Measurements from ENCODE around the gene TSHZ3. TPM values are rescaled to one million over a fixed set of nuclear protein-coding genes. Genes with fewer than 3 reads are reported as not detected.

Gene TSHZ3
- total and polyA plus RNA-seq, 2 of the 8 experiments (the other 6 are each of a cell fraction or from before 2014, with no cell fraction given) = 3.1 to 12.3 TPM

DNA sequence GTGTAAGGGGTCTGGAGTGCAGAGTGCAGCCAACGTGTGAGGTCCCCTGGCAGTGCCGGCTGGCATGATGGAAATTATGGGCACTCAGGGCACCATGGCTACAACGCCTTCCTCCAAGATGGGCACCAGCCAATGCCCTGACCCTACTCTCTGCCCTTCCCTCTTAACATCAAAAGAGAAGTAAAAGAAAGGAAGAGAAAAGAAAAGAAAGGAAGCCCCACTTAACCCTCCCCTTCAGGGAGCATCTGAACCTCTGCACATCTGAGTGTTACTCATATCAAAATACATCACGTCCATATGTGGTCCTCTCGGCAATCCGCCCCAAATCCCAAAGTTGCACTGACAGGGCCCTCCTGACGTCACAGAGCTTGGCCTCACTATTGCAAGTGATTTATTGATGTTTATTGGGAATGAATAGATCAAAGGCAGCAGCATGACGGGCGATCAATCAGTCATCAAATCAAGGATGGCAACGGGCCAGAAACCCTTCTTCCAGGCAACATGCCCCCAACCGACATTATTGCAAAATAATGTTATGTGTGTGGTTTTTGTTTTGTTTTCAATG, 1.3 kb downstream of the TSHZ3 start:
- peaks cover 0 to 8% of the 10 kb centered on the region in 2 experiments for H4K20me1 ChIP-seq (replicated peaks in 1 of 2; ENCODE audit: control insufficient read depth in 1 of 2, insufficient read depth in 2 of 2, low read length in 2 of 2)
- H4K8ac ChIP-seq (ENCODE audit: extremely low read depth, insufficient read depth, low read length) = no peak overlapping the region
- FAIRE-seq = no peak
- H4K5ac ChIP-seq (ENCODE audit: insufficient read length, low read depth, low read length) = no peak overlapping the region
- H3K14ac ChIP-seq (ENCODE audit: insufficient read length) = no peak overlapping the region
- no peak overlapping the region for H2BK15ac ChIP-seq (ENCODE audit: low read length)
- H3K4ac ChIP-seq (replicated peaks; ENCODE audit: insufficient read length, low read depth, low read length) = no peak overlapping the region
- H3K79me1 ChIP-seq (ENCODE audit: low read depth, low read length) = 0 out of 2 replicates have a peak, but pooled peaks cover under 1% of the 10 kb centered on the region
- H3K18ac ChIP-seq (ENCODE audit: extremely low read depth, low read length) = no peak overlapping the region; the same call in 1 of the 2 replicates
- H3K36me3 ChIP-seq (ENCODE audit: control insufficient read depth in 2 of 4, insufficient read depth in 4 of 4, low read length in 3 of 4) = no peaks in the 10 kb centered on the region
- DNase-seq (ENCODE audit: low read depth in 1 of 2, low spot score in 2 of 2) = no peak
- WGBS, 2 experiments (ENCODE audit: extremely low coverage in 1 of 2, insufficient coverage in 1 of 2, insufficient read length in 1 of 2, insufficient replicate concordance in 2 of 2, low coverage in 1 of 2, low lambda C conversion rate in 2 of 2, missing lambda C conversion rate in 1 of 2) = 27% methylated on average over 11 of the region's 11 CpGs; no CpG with 5 or more reads in 1 of the 2 experiments
- H3K9me3 ChIP-seq (ENCODE audit: insufficient read depth in 2 of 2, low read depth in 1 of 2, low read length in 1 of 2) = no peaks in the 10 kb centered on the region
- H4K91ac ChIP-seq (replicated peaks; ENCODE audit: insufficient read length, low read length) = no peak overlapping the region
- H2AFZ ChIP-seq (ENCODE audit: low read length) = no peak overlapping the region
- H2AK5ac ChIP-seq (ENCODE audit: low read depth, low read length) = peak overlapping the region; percentile 24; the same call in 1 of the 2 replicates
- no peak overlapping the region for H2BK20ac ChIP-seq (ENCODE audit: low read length)
- CTCF ChIA-PET (ENCODE audit: partially characterized antibody) = interaction anchor here (0.7 to 1.0 kb wide), 2 partner anchors 103 to 293 kb away, joined by 3 to 6 read pairs; no protein-coding TSS in a partner anchor
- POLR2A ChIA-PET (ENCODE audit: partially characterized antibody) = interaction anchor here (0.6 to 1.6 kb wide), 4 partner anchors 8 to 70 kb away, joined by 3 to 6 read pairs (median 6); no protein-coding TSS in a partner anchor
- H2BK120ac ChIP-seq (replicated peaks; ENCODE audit: low read depth, low read length) = no peak overlapping the region
- TF ChIP-seq, protein P1, sequence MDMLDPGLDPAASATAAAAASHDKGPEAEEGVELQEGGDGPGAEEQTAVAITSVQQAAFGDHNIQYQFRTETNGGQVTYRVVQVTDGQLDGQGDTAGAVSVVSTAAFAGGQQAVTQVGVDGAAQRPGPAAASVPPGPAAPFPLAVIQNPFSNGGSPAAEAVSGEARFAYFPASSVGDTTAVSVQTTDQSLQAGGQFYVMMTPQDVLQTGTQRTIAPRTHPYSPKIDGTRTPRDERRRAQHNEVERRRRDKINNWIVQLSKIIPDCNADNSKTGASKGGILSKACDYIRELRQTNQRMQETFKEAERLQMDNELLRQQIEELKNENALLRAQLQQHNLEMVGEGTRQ (IDR thresholded peaks at IDR 0.05; ENCODE audit: low read length) = no peak
- no peak for TF ChIP-seq SP1 (IDR thresholded peaks at IDR 0.05; ENCODE audit: low read depth, low read length)
- TF ChIP-seq RFX5 (IDR thresholded peaks at IDR 0.05; ENCODE audit: borderline replicate concordance, low read depth, low read length) = no peak
- TF ChIP-seq RNF2 (IDR thresholded peaks at IDR 0.05; ENCODE audit: borderline replicate concordance, low read depth, low read length, missing control alignments, poor library complexity, severe bottlenecking) = peak; percentile 21
- no peak for TF ChIP-seq JUN (IDR thresholded peaks at IDR 0.05; ENCODE audit: low read depth, low read length)
- no peak for TF ChIP-seq CTBP2 (IDR thresholded peaks at IDR 0.05; ENCODE audit: borderline replicate concordance, insufficient read depth, insufficient read length, low read length)
- TF ChIP-seq CEBPB (IDR thresholded peaks at IDR 0.05; ENCODE audit: low read depth, low read length) = no peak
- no peak for TF ChIP-seq RXRA (IDR thresholded peaks at IDR 0.05; ENCODE audit: insufficient read depth, low read depth, low read length)
- H3K23ac ChIP-seq (ENCODE audit: insufficient read length) = no peak overlapping the region
- no peak overlapping the region for H3K27ac ChIP-seq (ENCODE audit: low read depth, low read length)
- H3K9ac ChIP-seq (replicated peaks in 1 of 4; ENCODE audit: extremely low read depth in 1 of 4, low read depth in 3 of 4, low read length in 3 of 4) = no peak overlapping the region
- peaks cover 6 to 18% (median 11%) of the 10 kb centered on the region in 4 experiments for H3K4me1 ChIP-seq (replicated peaks in 1 of 4; ENCODE audit: control insufficient read depth in 3 of 4, insufficient read depth in 4 of 4, low read length in 3 of 4)
- H3K4me3 ChIP-seq (ENCODE audit: extremely low read depth in 1 of 4, insufficient read depth in 2 of 4, low read depth in 3 of 4, low read length in 4 of 4) = peak overlapping the region; percentile 66 to 90 (median 72); a peak in 5 of 8 replicates
- peaks cover 27% of the 10 kb centered on the region; the same call in 1 of the 2 replicates for H3K23me2 ChIP-seq (ENCODE audit: low read depth, low read length)
- peaks cover 0 to 54% of the 10 kb centered on the region in 2 experiments; a peak in 2 of 4 replicates for H3K79me2 ChIP-seq (ENCODE audit: control insufficient read depth in 1 of 2, insufficient read depth in 2 of 2, low read length in 2 of 2)
- no peak overlapping the region for H2BK5ac ChIP-seq (ENCODE audit: low read depth, low read length)
- no peak overlapping the region for H2BK12ac ChIP-seq (ENCODE audit: low read depth, low read length)
- peak overlapping the region; percentile 88 to 93 for H3K4me2 ChIP-seq (ENCODE audit: insufficient read depth in 1 of 2, low read depth in 2 of 2, low read length in 2 of 2)
- H3K27me3 ChIP-seq (replicated peaks in 1 of 4; ENCODE audit: control insufficient read depth in 3 of 4, extremely low read depth in 1 of 4, insufficient read depth in 3 of 4, low read length in 3 of 4) = peaks cover 16 to 44% (median 30%) of the 10 kb centered on the region in 4 experiments; a peak in 6 of 7 replicates
- no peak overlapping the region for H3K56ac ChIP-seq (replicated peaks; ENCODE audit: insufficient read length, low read depth, low read length)
